WI38 (cell line): ENCODE data around the gene BMAL2.
A peak's percentile ranks its signal among the peaks of the same experiment; 100 is the strongest.

Experiments
- H3K4me3 ChIP-seq: 2 replicates; pipeline ENCODE4 v1.5.1; 2011; ENCODE audit warnings: low read depth, mild to moderate bottlenecking, control low read depth, low read length
- CTCF ChIP-seq: IDR thresholded peaks from 2 replicates; pipeline ENCODE4 v1.5.1; 2012; ENCODE audit warnings: low read depth, mild to moderate bottlenecking, control low read depth, low read length

Gene BMAL2

GRCh38 chr12:27332714-27333402, at the start of gene BMAL2:
TSS of gene BMAL2 (plus strand) at chr12:27332836. CDS start at chr12:27333073, 237 bp downstream.
- TF ChIP-seq CTCF = no peak
- peak within 1 kb of the TSS; percentile 70 for H3K4me3 ChIP-seq

GRCh38 chr12:27284021-27284420, 48.6 kb upstream of the BMAL2 start:
- no peak overlapping the region for H3K4me3 ChIP-seq
- no peak for TF ChIP-seq CTCF

GRCh38 chr12:27284751-27285150, 47.9 kb upstream of the BMAL2 start:
- no peak for TF ChIP-seq CTCF
- no peak overlapping the region for H3K4me3 ChIP-seq

- no peak overlapping the region for H3K4me3 ChIP-seq
- TF ChIP-seq CTCF = no peak
Observed at GRCh38 chr12:27285403-27285802, 47.2 kb upstream of the BMAL2 start.

- no peak for TF ChIP-seq CTCF
Observed at GRCh38 chr12:27289414-27289813, 43.2 kb upstream of the BMAL2 start.

GRCh38 chr12:27290501-27291168, 42.0 kb upstream of the BMAL2 start:
- H3K4me3 ChIP-seq = no peak overlapping the region
- TF ChIP-seq CTCF = no peak

More at GRCh38 chr12:27289414-27289813, 43.2 kb upstream of the BMAL2 start:
- H3K4me3 ChIP-seq = no peak overlapping the region

- no peak overlapping the region for H3K4me3 ChIP-seq
- no peak for TF ChIP-seq CTCF
Observed at GRCh38 chr12:27291862-27292261, 40.8 kb upstream of the BMAL2 start.
